Astrocyte (in vitro differentiated cells and primary cell): ENCODE results near the gene CUL1. TPM values are rescaled to one million over a fixed set of nuclear protein-coding genes. Genes with fewer than 3 reads are reported as not detected.

Source experiments
- DNase-seq: peaks from one replicate; pipeline ENCODE4 v3.0.0-alpha.2; 2010; ENCODE audit warnings: low read depth
- FAIRE-seq: peaks from 2 replicates; lab custom pipeline; 2011; peaks lifted over from hg19 to GRCh38; lab: Jason Lieb, UNC
- H2AFZ ChIP-seq: 2 replicates; pipeline ENCODE4 v1.6.0; 2012; ENCODE audit warnings: low read depth, low read length, inconsistent platforms
- H3K27ac ChIP-seq: 2 replicates; pipeline ENCODE4 v1.5.1; 2011; ENCODE audit warnings: low read depth, low read length, inconsistent platforms
- H3K27me3 ChIP-seq: 2 replicates; pipeline ENCODE4 v1.6.0; 2011; ENCODE audit warnings: low read length, inconsistent platforms; ENCODE audit not compliant: insufficient read depth
- H3K36me3 ChIP-seq: 2 replicates; pipeline ENCODE4 v1.5.1; 2011; ENCODE audit warnings: low read length, inconsistent platforms; ENCODE audit not compliant: insufficient read depth
- H3K4me1 ChIP-seq: 2 replicates; pipeline ENCODE4 v1.5.1; 2011; ENCODE audit warnings: low read length, inconsistent platforms; ENCODE audit not compliant: insufficient read depth
- H3K4me2 ChIP-seq: 2 replicates; pipeline ENCODE4 v1.6.0; 2012; ENCODE audit warnings: low read length, inconsistent platforms
- H3K4me3 ChIP-seq: 2 replicates; pipeline ENCODE4 v1.5.1; 2011; ENCODE audit warnings: low read depth, mild to moderate bottlenecking, low read length, inconsistent platforms; ENCODE audit not compliant: insufficient read depth
- H3K79me2 ChIP-seq: 2 replicates; pipeline ENCODE4 v1.6.0; 2012; ENCODE audit warnings: mild to moderate bottlenecking, low read length, inconsistent platforms; ENCODE audit not compliant: insufficient read depth
- H3K9ac ChIP-seq: 2 replicates; pipeline ENCODE4 v1.6.0; 2012; ENCODE audit warnings: mild to moderate bottlenecking, low read length, inconsistent platforms
- H3K9me3 ChIP-seq: 2 replicates; pipeline ENCODE4 v1.5.1; 2012; ENCODE audit warnings: low read depth, mild to moderate bottlenecking, low read length, inconsistent platforms; ENCODE audit not compliant: insufficient read depth
- H4K20me1 ChIP-seq: 2 replicates; pipeline ENCODE4 v1.6.0; 2012; ENCODE audit warnings: low read length, inconsistent platforms; ENCODE audit not compliant: insufficient read depth
- H3K27ac Mint-ChIP-seq: one replicate; pipeline ENCODE4 v1.8.0; 2021; ENCODE audit warnings: mild to moderate bottlenecking, mixed read lengths; ENCODE audit not compliant: unreplicated experiment
- H3K27me3 Mint-ChIP-seq: one replicate; pipeline ENCODE4 v1.8.0; 2021; ENCODE audit warnings: low read depth, mixed read lengths; ENCODE audit not compliant: unreplicated experiment
- H3K36me3 Mint-ChIP-seq: one replicate; pipeline ENCODE4 v1.8.0; 2021; ENCODE audit warnings: low read depth, mixed read lengths; ENCODE audit not compliant: unreplicated experiment
- H3K4me1 Mint-ChIP-seq: one replicate; pipeline ENCODE4 v1.8.0; 2021; ENCODE audit warnings: low read depth, mixed read lengths; ENCODE audit not compliant: unreplicated experiment
- H3K4me3 Mint-ChIP-seq: one replicate; pipeline ENCODE4 v1.8.0; 2021; ENCODE audit warnings: mild to moderate bottlenecking, moderate library complexity, mixed read lengths; ENCODE audit not compliant: unreplicated experiment
- H3K9me3 Mint-ChIP-seq: one replicate; pipeline ENCODE4 v1.8.0; 2021; ENCODE audit warnings: mild to moderate bottlenecking, mixed read lengths; ENCODE audit not compliant: unreplicated experiment
- EZH2 ChIP-seq: IDR thresholded peaks from 2 replicates; pipeline ENCODE4 v1.6.1; 2012; ENCODE audit warnings: mild to moderate bottlenecking, low read length, inconsistent platforms; ENCODE audit not compliant: insufficient read depth
- total RNA-seq: library from RNA; stranded (reverse); gene quantifications from 2 replicates; pipeline ENCODE4 v1.2.1, GENCODE V29; 2021
- TF ChIP-seq, protein P1 (sequence below): IDR thresholded peaks from 2 replicates; pipeline ENCODE4 v1.5.1; 2011; ENCODE audit warnings: low read depth, mild to moderate bottlenecking, inconsistent platforms, low read length, moderate library complexity; ENCODE audit not compliant: insufficient read depth

Gene CUL1
- total RNA-seq, 1 donor from 2014 or later, result 60.2 TPM

DNA sequence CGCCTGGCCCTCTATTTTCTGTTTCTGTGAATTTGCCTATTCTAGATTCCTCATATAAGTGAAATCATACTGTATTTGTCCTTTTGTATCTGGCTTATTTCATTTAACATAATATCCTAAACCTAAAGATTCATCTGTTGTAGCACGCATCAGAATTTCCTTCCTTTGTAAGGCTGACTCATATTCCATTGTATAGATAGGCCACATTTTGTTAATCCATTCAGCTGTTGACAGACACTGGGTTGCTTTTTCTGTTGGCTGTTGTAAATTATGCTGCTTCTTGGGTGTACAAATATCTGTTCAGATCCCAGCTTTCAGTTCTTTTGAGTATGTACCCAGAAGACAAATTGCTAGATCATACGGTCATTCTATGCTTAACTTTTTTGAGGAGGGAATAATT is 28.8 kb upstream of the CUL1 start:
- Mint-ChIP-seq H3K9me3 (peaks cover 4% of the 10 kb centered on the region), H3K36me3 (no peaks in the 10 kb centered on the region), H3K4me1 (peaks cover 4% of the 10 kb centered on the region), H3K27me3 (no peaks in the 10 kb centered on the region), H3K27ac (no peak overlapping the region), H3K4me3 (no peak overlapping the region)
- Histone ChIP-seq H4K20me1 (no peaks in the 10 kb centered on the region), H3K4me3 (no peak overlapping the region), H3K9ac (no peak overlapping the region), H3K27ac (no peak overlapping the region), H3K27me3 (no peaks in the 10 kb centered on the region), H3K36me3 (no peaks in the 10 kb centered on the region), H3K4me2 (no peak overlapping the region), H3K79me2 (no peaks in the 10 kb centered on the region), H3K4me1 (no peaks in the 10 kb centered on the region), H3K9me3 (no peaks in the 10 kb centered on the region), H2AFZ (no peak overlapping the region)
- DNase-seq (no peak), FAIRE-seq (no peak)
- no peak for TF ChIP-seq EZH2
- TF ChIP-seq, protein P1, sequence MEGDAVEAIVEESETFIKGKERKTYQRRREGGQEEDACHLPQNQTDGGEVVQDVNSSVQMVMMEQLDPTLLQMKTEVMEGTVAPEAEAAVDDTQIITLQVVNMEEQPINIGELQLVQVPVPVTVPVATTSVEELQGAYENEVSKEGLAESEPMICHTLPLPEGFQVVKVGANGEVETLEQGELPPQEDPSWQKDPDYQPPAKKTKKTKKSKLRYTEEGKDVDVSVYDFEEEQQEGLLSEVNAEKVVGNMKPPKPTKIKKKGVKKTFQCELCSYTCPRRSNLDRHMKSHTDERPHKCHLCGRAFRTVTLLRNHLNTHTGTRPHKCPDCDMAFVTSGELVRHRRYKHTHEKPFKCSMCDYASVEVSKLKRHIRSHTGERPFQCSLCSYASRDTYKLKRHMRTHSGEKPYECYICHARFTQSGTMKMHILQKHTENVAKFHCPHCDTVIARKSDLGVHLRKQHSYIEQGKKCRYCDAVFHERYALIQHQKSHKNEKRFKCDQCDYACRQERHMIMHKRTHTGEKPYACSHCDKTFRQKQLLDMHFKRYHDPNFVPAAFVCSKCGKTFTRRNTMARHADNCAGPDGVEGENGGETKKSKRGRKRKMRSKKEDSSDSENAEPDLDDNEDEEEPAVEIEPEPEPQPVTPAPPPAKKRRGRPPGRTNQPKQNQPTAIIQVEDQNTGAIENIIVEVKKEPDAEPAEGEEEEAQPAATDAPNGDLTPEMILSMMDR, result no peak

DNA sequence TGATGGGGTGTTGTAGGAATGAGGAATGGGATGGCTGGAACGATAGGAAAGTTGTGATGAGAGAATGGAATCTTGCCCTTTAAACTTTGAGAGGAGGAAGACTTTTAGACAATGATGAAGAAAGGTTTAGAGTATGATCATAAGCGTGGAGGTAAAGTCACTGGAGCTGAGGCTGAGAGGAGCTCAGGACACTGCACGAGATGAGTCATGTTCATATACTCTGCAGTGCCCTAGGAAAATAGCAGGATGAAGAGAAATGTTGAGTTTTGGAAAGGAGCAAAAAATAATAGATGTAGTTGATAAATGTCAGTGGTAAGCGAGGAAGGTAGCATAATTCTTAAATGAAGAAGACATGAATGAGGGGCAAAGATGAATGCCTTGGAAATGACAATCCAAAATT is 28.3 kb upstream of the CUL1 start:
- H3K36me3 ChIP-seq, result no peaks in the 10 kb centered on the region
- H3K9me3 Mint-ChIP-seq, result peaks cover 4% of the 10 kb centered on the region
- no peaks in the 10 kb centered on the region for H4K20me1 ChIP-seq
- TF ChIP-seq EZH2, result no peak
- TF ChIP-seq, protein P1, result no peak
- H3K27ac ChIP-seq, result no peak overlapping the region
- no peaks in the 10 kb centered on the region for H3K27me3 ChIP-seq
- H2AFZ ChIP-seq, result no peak overlapping the region
- FAIRE-seq (peak; percentile 54), DNase-seq (no peak)
- no peaks in the 10 kb centered on the region for H3K9me3 ChIP-seq
- no peaks in the 10 kb centered on the region for H3K27me3 Mint-ChIP-seq
- no peak overlapping the region for H3K4me3 Mint-ChIP-seq
- H3K27ac Mint-ChIP-seq, result peak overlapping the region; percentile 0
- no peak overlapping the region for H3K4me2 ChIP-seq
- no peak overlapping the region for H3K9ac ChIP-seq
- H3K4me1 ChIP-seq, result no peaks in the 10 kb centered on the region
- peaks cover 4% of the 10 kb centered on the region for H3K4me1 Mint-ChIP-seq
- no peaks in the 10 kb centered on the region for H3K36me3 Mint-ChIP-seq
- H3K4me3 ChIP-seq, result no peak overlapping the region
- no peaks in the 10 kb centered on the region for H3K79me2 ChIP-seq

GRCh38 chr7:148670807-148671206 is 27.9 kb upstream of the CUL1 start:
- no peaks in the 10 kb centered on the region for H3K9me3 ChIP-seq
- no peaks in the 10 kb centered on the region for H3K36me3 Mint-ChIP-seq
- no peak for FAIRE-seq
- H3K27me3 Mint-ChIP-seq, result no peaks in the 10 kb centered on the region
- H4K20me1 ChIP-seq, result no peaks in the 10 kb centered on the region
- H3K4me1 ChIP-seq, result no peaks in the 10 kb centered on the region
- no peak overlapping the region for H3K27ac ChIP-seq
- H3K27ac Mint-ChIP-seq, result no peak overlapping the region
- H3K36me3 ChIP-seq, result no peaks in the 10 kb centered on the region
- H3K9me3 Mint-ChIP-seq, result peaks cover 4% of the 10 kb centered on the region
- no peak overlapping the region for H3K4me2 ChIP-seq
- H3K9ac ChIP-seq, result no peak overlapping the region
- no peak overlapping the region for H3K4me3 Mint-ChIP-seq
- peaks cover 4% of the 10 kb centered on the region for H3K4me1 Mint-ChIP-seq
- no peaks in the 10 kb centered on the region for H3K79me2 ChIP-seq
- no peak for DNase-seq
- H3K27me3 ChIP-seq, result no peaks in the 10 kb centered on the region
- H2AFZ ChIP-seq, result no peak overlapping the region
- no peak overlapping the region for H3K4me3 ChIP-seq
- TF ChIP-seq EZH2, result no peak
- TF ChIP-seq, protein P1, result no peak
